HL-60 (cell line): ENCODE measurements around the gene TTC28.

Experiments used
- DNase-seq, 2 experiments: peaks; one replicate each; pipeline ENCODE4 v3.0.0-alpha.2; 2010 to 2020; ENCODE audit warnings: low read depth in 1 of 2, low spot score in 1 of 2
- H3K27ac ChIP-seq: fragments of 250-450 bp; sonication (Bioruptor Pico); replicated peaks from 2 replicates; pipeline ENCODE4 v1.5.1; 2020; ENCODE audit warnings: mild to moderate bottlenecking, moderate library complexity
- H3K27me3 ChIP-seq: fragments of 250-450 bp; sonication (Bioruptor Pico); 2 replicates; pipeline ENCODE4 v1.5.1; 2021; ENCODE audit warnings: mild to moderate bottlenecking, moderate library complexity; ENCODE audit not compliant: insufficient read depth, poor library complexity, severe bottlenecking
- H3K4me3 ChIP-seq: replicated peaks from 2 replicates; pipeline ENCODE4 v1.5.1; 2011; ENCODE audit warnings: mild to moderate bottlenecking, control low read depth, low read length; ENCODE audit not compliant: insufficient read depth
- GABPA ChIP-seq: IDR thresholded peaks from 2 replicates; pipeline ENCODE4 v1.6.1; 2012; ENCODE audit warnings: low read depth
- POLR2AphosphoS5 ChIP-seq: IDR thresholded peaks from 2 replicates; pipeline ENCODE4 v1.6.1; 2012; ENCODE audit warnings: low read depth
- SPI1 ChIP-seq: IDR thresholded peaks from 2 replicates; pipeline ENCODE4 v1.6.1; 2012; ENCODE audit warnings: low read depth, mild to moderate bottlenecking, borderline replicate concordance
- TF ChIP-seq, protein P1 (sequence below): IDR thresholded peaks from one replicate; pipeline ENCODE4 v1.5.1; 2011; ENCODE audit warnings: low read length, control low read depth, inconsistent platforms; ENCODE audit not compliant: insufficient read depth
- TF ChIP-seq, protein P2 (sequence below): IDR thresholded peaks from 2 replicates; pipeline ENCODE4 v1.6.1; 2012; ENCODE audit warnings: low read depth; ENCODE audit not compliant: insufficient replicate concordance

Gene TTC28

GRCh38 chr22:27997538-27997937 is 682.1 kb downstream of the TTC28 start:
- Histone ChIP-seq H3K4me3 (no peak overlapping the region), H3K27me3 (no peaks in the 10 kb centered on the region), H3K27ac (no peak overlapping the region)
- no peak for DNase-seq
- TF ChIP-seq, protein P1, sequence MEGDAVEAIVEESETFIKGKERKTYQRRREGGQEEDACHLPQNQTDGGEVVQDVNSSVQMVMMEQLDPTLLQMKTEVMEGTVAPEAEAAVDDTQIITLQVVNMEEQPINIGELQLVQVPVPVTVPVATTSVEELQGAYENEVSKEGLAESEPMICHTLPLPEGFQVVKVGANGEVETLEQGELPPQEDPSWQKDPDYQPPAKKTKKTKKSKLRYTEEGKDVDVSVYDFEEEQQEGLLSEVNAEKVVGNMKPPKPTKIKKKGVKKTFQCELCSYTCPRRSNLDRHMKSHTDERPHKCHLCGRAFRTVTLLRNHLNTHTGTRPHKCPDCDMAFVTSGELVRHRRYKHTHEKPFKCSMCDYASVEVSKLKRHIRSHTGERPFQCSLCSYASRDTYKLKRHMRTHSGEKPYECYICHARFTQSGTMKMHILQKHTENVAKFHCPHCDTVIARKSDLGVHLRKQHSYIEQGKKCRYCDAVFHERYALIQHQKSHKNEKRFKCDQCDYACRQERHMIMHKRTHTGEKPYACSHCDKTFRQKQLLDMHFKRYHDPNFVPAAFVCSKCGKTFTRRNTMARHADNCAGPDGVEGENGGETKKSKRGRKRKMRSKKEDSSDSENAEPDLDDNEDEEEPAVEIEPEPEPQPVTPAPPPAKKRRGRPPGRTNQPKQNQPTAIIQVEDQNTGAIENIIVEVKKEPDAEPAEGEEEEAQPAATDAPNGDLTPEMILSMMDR = no peak
- TF ChIP-seq GABPA = no peak

DNA sequence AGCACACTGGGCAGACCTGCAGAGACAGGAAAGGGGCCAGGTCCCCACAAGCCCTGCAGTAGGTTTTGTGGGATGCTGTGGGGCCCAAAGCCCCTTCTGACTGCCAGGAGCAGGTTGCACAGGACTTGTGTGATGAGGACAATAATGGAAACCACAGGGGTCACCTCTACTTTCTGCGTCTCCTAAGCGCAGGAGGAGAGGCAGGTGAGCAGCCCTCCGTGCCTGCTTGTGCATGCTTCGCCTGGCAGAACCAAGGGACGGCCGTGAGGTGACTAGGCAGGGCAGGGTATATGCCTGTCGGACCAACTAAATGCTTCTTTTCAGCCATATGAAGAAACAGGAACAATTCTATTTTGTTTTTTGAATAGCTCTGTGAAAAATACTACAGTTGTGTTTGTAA is 682.7 kb downstream of the TTC28 start:
- TF ChIP-seq SPI1 = no peak
- TF ChIP-seq, protein P2, sequence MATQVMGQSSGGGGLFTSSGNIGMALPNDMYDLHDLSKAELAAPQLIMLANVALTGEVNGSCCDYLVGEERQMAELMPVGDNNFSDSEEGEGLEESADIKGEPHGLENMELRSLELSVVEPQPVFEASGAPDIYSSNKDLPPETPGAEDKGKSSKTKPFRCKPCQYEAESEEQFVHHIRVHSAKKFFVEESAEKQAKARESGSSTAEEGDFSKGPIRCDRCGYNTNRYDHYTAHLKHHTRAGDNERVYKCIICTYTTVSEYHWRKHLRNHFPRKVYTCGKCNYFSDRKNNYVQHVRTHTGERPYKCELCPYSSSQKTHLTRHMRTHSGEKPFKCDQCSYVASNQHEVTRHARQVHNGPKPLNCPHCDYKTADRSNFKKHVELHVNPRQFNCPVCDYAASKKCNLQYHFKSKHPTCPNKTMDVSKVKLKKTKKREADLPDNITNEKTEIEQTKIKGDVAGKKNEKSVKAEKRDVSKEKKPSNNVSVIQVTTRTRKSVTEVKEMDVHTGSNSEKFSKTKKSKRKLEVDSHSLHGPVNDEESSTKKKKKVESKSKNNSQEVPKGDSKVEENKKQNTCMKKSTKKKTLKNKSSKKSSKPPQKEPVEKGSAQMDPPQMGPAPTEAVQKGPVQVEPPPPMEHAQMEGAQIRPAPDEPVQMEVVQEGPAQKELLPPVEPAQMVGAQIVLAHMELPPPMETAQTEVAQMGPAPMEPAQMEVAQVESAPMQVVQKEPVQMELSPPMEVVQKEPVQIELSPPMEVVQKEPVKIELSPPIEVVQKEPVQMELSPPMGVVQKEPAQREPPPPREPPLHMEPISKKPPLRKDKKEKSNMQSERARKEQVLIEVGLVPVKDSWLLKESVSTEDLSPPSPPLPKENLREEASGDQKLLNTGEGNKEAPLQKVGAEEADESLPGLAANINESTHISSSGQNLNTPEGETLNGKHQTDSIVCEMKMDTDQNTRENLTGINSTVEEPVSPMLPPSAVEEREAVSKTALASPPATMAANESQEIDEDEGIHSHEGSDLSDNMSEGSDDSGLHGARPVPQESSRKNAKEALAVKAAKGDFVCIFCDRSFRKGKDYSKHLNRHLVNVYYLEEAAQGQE = no peak
- no peak for TF ChIP-seq POLR2AphosphoS5
- TF ChIP-seq, protein P1 = no peak
- no peak for TF ChIP-seq GABPA
- no peak overlapping the region for H3K27ac ChIP-seq
- H3K4me3 ChIP-seq = no peak overlapping the region
- DNase-seq = no peak
- H3K27me3 ChIP-seq = no peaks in the 10 kb centered on the region

GRCh38 chr22:27996529-27996925 is 683.1 kb downstream of the TTC28 start:
- Histone ChIP-seq H3K4me3 (no peak overlapping the region), H3K27me3 (no peaks in the 10 kb centered on the region), H3K27ac (no peak overlapping the region)
- no peak for DNase-seq
- TF ChIP-seq, protein P1 = no peak
- TF ChIP-seq GABPA = no peak
- TF ChIP-seq SPI1 = no peak
- no peak for TF ChIP-seq POLR2AphosphoS5
- TF ChIP-seq, protein P2 = no peak

DNA sequence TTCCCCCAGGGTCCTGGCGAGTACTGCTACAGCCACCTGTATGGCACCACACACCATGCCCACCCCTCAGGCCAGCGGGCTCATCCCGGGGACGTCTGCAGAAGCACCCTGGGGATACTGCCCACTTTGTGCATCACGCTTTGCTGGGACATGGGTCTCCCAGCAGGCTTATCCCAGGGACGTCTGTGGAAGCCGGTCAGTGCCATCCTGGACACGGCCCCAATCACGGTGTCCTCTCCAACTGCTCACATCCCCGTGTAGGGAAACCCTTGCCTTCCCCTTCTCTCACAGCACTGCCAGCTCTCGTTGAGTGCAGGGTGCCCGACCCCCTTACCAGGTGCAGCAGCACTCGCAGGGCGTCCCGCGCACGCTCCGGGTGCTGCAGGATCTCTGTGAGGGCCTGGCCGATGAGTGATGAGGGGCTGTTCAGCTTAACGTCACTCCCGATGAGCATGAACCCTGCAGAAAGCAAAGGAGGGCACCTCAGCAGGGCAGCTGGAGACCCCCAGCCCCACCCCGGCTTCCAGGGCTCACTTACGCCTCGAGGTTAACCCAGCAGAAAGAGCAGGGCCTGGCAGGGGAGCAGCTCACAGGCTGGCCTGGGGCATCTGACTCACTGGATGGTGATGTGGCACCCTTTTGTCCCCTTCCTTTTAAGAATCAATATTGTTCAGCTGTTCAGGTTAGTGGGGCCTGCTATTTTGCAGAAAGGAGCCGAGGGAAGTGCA is 683.7 kb downstream of the TTC28 start:
- TF ChIP-seq GABPA (no peak), POLR2AphosphoS5 (no peak), SPI1 (no peak)
- TF ChIP-seq, protein P2 = no peak
- TF ChIP-seq, protein P1 = no peak
- no peaks in the 10 kb centered on the region for H3K27me3 ChIP-seq
- H3K27ac ChIP-seq = no peak overlapping the region
- DNase-seq = no peak
- H3K4me3 ChIP-seq = no peak overlapping the region
